HG03558 (cell line): ENCODE data around the gene TDP1.

ENCODE experiments used
- ATAC-seq: cut with Tn5 transposase; IDR thresholded peaks from one replicate; pipeline ENCODE4 v1.9.1; 2021; ENCODE audit warnings: moderate number of reproducible peaks; ENCODE audit not compliant: unreplicated experiment; ENCODE audit errors: extremely low read depth

The TDP1 gene

GRCh38 chr14:90039253-90040010, 83.7 kb downstream of the TDP1 start:
- ATAC-seq, result no peak

- no peak for ATAC-seq
These were observed 84.7 kb downstream of the TDP1 start for GRCh38 chr14:90040411-90040810.

- ATAC-seq, result no peak
These were observed 86.9 kb downstream of the TDP1 start for GRCh38 chr14:90042496-90043252.

- no peak for ATAC-seq
These were observed 89.9 kb downstream of the TDP1 start for GRCh38 chr14:90045616-90046015.

GRCh38 chr14:90049390-90049789, 93.7 kb downstream of the TDP1 start:
- no peak for ATAC-seq

GRCh38 chr14:90050271-90050670, 94.5 kb downstream of the TDP1 start:
- no peak for ATAC-seq

GRCh38 chr14:90053044-90053443, 97.3 kb downstream of the TDP1 start:
- ATAC-seq, result no peak

GRCh38 chr14:90054803-90055202, 99.1 kb downstream of the TDP1 start:
- no peak for ATAC-seq

GRCh38 chr14:90056826-90057225, 101.1 kb downstream of the TDP1 start:
- ATAC-seq, result no peak

GRCh38 chr14:90058876-90059458, 103.2 kb downstream of the TDP1 start:
- no peak for ATAC-seq

GRCh38 chr14:90060312-90060964, 104.7 kb downstream of the TDP1 start:
- ATAC-seq, result peak; percentile 51

- no peak for ATAC-seq
These were observed 105.4 kb downstream of the TDP1 start for GRCh38 chr14:90060965-90061684.

GRCh38 chr14:90061685-90062126, 106.0 kb downstream of the TDP1 start, which contains the start of gene KCNK13:
TSS of gene KCNK13 (plus strand) at chr14:90061994. CDS start at chr14:90062206, 212 bp downstream.
- no peak for ATAC-seq

GRCh38 chr14:90062127-90062794, 106.5 kb downstream of the TDP1 start:
- no peak for ATAC-seq

GRCh38 chr14:90062822-90063539, 107.3 kb downstream of the TDP1 start:
- no peak for ATAC-seq

- no peak for ATAC-seq
These were observed 116.6 kb downstream of the TDP1 start for GRCh38 chr14:90072350-90072749.

- no peak for ATAC-seq
These were observed 123.8 kb downstream of the TDP1 start for GRCh38 chr14:90079576-90079975.

- no peak for ATAC-seq
These were observed 131.7 kb downstream of the TDP1 start for GRCh38 chr14:90087433-90087832.

GRCh38 chr14:90088176-90088575, 132.4 kb downstream of the TDP1 start:
- no peak for ATAC-seq
